PFSK-1 (cell line): Measurements from ENCODE around the gene SHC2.

Experiments used
- FOXP2 ChIP-seq: optimal IDR thresholded peaks from 2 replicates; pipeline ENCODE3; 2011; ENCODE audit warnings: borderline replicate concordance, control low read depth, inconsistent platforms; ENCODE audit not compliant: insufficient read depth; ENCODE audit errors: extremely low read length, extremely low read depth
- POLR2AphosphoS5 ChIP-seq: IDR thresholded peaks from 2 replicates; pipeline ENCODE4 v1.6.1; 2012; ENCODE audit warnings: low read depth, mild to moderate bottlenecking, control low read depth, low read length, moderate library complexity
- SIN3A ChIP-seq: IDR thresholded peaks from 2 replicates; pipeline ENCODE4 v1.6.1; 2012; ENCODE audit warnings: mild to moderate bottlenecking, low read length, moderate library complexity, borderline replicate concordance; ENCODE audit not compliant: insufficient read depth
- TAF1 ChIP-seq: IDR thresholded peaks from 2 replicates; pipeline ENCODE4 v1.6.1; 2012; ENCODE audit warnings: low read length, control low read depth, borderline replicate concordance; ENCODE audit not compliant: insufficient read depth
- TF ChIP-seq, protein P1 (sequence below), 2 experiments: IDR thresholded peaks; 2 replicates each; pipeline versions ENCODE4 v1.6.1 to v1.8.0; 2011 to 2012; ENCODE audit warnings: low read depth in 2 of 2, low read length in 2 of 2, control low read depth in 1 of 2, inconsistent platforms in 1 of 2, mild to moderate bottlenecking in 1 of 2, moderate library complexity in 1 of 2; ENCODE audit not compliant: insufficient read depth in 1 of 2

Gene SHC2

DNA sequence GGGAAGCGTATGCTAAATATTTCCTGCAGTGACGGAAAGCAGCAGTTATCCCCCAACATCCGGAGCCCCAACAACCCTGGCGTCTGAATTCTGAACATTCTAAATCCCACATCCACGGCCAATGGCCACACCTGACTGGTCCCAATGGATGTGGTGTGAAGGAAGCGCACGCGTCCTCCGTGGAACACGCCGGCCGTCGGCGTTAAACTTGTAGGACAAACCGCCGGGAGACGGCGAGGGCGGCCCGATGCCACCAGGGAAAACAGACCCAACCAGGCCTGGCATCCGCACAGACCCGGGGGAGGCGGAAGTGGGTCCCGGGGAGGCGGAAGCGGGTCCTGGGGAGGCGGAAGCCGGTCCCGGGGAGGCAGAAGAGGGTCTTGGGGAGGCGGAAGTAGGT lies 3.2 kb downstream of the SHC2 start:
- TF ChIP-seq POLR2AphosphoS5 (no peak), TAF1 (no peak), FOXP2 (no peak)

DNA sequence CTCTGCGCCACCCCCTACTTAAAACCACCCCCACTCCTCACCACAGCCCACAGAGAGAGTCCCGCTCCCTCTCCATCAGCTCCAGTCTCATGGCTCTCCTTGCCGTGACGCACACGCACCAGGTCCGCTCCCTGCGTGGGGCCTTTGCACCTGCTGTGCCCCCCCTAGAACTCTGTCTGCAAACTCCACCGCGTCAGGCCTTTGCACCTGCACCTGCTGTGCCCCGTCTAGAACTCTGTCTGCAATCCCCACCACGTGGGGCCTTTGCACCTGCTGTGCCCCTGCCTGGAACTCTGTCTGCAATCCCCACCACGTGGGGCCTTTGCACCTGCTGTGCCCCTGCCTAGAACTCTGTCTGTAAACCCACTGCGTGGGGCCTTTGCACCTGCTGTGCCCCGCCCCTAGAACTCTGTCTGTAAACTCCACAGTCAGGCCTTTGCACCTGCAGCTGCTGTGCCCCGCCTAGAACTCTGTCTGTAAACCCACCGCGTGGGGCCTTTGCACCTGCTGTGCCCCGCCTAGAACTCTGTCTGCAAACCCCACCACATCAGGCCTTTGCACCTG lies 4.2 kb downstream of the SHC2 start:
- TF ChIP-seq POLR2AphosphoS5 = no peak
- TF ChIP-seq, protein P1, sequence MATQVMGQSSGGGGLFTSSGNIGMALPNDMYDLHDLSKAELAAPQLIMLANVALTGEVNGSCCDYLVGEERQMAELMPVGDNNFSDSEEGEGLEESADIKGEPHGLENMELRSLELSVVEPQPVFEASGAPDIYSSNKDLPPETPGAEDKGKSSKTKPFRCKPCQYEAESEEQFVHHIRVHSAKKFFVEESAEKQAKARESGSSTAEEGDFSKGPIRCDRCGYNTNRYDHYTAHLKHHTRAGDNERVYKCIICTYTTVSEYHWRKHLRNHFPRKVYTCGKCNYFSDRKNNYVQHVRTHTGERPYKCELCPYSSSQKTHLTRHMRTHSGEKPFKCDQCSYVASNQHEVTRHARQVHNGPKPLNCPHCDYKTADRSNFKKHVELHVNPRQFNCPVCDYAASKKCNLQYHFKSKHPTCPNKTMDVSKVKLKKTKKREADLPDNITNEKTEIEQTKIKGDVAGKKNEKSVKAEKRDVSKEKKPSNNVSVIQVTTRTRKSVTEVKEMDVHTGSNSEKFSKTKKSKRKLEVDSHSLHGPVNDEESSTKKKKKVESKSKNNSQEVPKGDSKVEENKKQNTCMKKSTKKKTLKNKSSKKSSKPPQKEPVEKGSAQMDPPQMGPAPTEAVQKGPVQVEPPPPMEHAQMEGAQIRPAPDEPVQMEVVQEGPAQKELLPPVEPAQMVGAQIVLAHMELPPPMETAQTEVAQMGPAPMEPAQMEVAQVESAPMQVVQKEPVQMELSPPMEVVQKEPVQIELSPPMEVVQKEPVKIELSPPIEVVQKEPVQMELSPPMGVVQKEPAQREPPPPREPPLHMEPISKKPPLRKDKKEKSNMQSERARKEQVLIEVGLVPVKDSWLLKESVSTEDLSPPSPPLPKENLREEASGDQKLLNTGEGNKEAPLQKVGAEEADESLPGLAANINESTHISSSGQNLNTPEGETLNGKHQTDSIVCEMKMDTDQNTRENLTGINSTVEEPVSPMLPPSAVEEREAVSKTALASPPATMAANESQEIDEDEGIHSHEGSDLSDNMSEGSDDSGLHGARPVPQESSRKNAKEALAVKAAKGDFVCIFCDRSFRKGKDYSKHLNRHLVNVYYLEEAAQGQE (IDR thresholded peaks at IDR 0.05; ENCODE audit: insufficient read depth in 1 of 2, low read depth in 2 of 2, low read length in 2 of 2) = no peak
- no peak for TF ChIP-seq FOXP2
- TF ChIP-seq TAF1 = no peak
- no peak for TF ChIP-seq SIN3A

DNA sequence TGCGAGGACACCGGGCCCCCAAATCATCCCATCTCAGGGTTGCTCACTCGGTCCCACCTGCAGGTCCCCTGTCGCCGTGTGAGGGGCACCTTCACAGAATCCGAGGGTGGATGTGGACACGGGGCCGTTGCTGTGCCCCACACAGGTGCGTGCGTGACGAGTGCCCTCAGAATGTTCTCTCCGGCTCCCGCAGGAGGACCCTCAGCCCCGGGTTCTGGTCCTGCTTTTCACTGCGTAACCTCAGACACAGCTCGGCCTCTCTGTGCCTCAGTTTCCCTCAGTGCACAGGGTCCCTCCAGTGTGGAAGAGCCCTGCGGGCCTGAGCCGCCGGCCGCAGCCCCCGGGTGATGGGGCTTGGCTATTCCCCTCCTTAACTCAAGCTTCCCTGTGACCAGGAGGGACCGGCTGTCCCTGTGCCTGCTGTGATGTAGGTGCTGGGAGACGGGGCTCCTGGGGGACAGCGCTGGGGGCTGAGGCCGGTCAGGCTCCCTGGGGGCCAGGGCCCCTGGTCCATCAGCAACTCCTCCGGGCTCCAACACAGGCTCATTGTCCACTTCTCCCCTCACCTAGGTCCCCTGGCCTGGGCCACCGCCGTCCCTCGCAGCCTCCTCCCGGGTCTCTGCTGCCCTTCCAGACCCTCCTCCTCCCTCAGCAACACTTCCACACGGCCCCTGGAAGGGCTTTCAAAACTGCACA lies 4.8 kb downstream of the SHC2 start:
- TF ChIP-seq POLR2AphosphoS5 (no peak), TAF1 (no peak), FOXP2 (no peak), SIN3A (no peak)
- TF ChIP-seq, protein P1 (IDR thresholded peaks at IDR 0.05; ENCODE audit: insufficient read depth in 1 of 2, low read depth in 2 of 2, low read length in 2 of 2) = no peak

DNA sequence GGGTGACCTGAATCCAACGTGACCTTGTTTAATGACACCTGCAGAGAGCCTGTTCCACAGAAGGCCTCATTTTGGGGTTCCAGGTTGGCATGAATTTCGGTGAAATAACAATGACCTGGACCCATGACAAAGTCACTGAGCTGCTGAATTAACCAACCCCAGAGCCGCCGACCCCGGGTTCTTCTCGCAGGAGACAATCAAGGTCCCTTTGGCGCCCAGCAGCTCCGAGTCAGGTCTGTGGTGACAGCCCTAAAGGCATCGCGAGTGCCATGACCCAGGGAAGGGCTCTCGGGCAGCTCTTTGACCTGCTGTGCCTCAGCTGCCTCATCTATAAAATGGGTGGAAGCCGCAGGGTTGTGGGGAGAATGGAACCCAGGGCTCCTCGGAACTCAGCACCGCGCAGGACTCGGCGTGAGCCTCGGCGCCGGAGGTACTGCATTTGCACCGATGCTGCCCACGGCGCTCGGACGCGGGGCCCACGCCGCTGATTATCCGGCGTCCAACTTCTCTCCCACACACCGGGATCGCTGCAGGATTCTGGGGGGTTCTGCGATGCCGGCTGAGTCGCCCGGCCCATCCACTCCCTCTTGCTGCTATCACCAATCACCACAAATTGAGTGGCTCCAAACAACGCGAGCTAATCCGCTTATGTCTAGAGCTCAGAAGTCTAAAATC lies 5.7 kb downstream of the SHC2 start:
- TF ChIP-seq FOXP2 = no peak
- no peak for TF ChIP-seq POLR2AphosphoS5
- no peak for TF ChIP-seq TAF1
- TF ChIP-seq, protein P1 (IDR thresholded peaks at IDR 0.05; ENCODE audit: insufficient read depth in 1 of 2, low read depth in 2 of 2, low read length in 2 of 2) = no peak
- TF ChIP-seq SIN3A = no peak

DNA sequence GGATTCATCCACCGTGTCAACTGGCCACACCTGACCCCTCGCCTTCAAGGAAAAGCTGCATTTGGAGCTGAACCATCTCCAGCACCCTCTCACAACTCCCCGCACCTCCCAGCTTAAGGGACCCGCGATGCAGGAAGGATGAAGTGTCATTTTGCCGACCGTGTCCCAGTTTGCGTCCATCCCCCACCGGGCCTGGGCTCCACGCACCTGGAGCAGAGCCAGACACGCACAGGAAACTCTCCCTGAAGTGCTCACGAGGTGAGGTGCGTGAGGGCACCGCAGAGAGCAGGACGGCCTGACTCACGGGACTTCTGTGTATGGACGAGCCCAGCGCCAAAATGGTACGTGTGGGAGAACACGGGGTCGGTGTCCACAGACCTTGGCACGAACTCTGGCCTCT lies 7.2 kb downstream of the SHC2 start:
- no peak for TF ChIP-seq SIN3A
- TF ChIP-seq FOXP2 = no peak
- TF ChIP-seq, protein P1 (IDR thresholded peaks at IDR 0.05; ENCODE audit: insufficient read depth in 1 of 2, low read depth in 2 of 2, low read length in 2 of 2) = no peak
- TF ChIP-seq TAF1 = no peak
- TF ChIP-seq POLR2AphosphoS5 = no peak
